HL-60 (cell line): ENCODE measurements around the gene HTR2C.
"Not testable (repeated sequence)": the region's sequence is repeated elsewhere in the genome, so short reads cannot be mapped to it uniquely, and the experiment has no call there.

ENCODE experiments used
- DNase-seq, 2 experiments: peaks; one replicate each; pipeline ENCODE4 v3.0.0-alpha.2; 2010 to 2020; ENCODE audit warnings: low read depth in 1 of 2, low spot score in 1 of 2
- H3K27ac ChIP-seq: fragments of 250-450 bp; sonication (Bioruptor Pico); replicated peaks from 2 replicates; pipeline ENCODE4 v1.5.1; 2020; ENCODE audit warnings: mild to moderate bottlenecking, moderate library complexity
- H3K27me3 ChIP-seq: fragments of 250-450 bp; sonication (Bioruptor Pico); 2 replicates; pipeline ENCODE4 v1.5.1; 2021; ENCODE audit warnings: mild to moderate bottlenecking, moderate library complexity; ENCODE audit not compliant: insufficient read depth, poor library complexity, severe bottlenecking
- H3K4me3 ChIP-seq: replicated peaks from 2 replicates; pipeline ENCODE4 v1.5.1; 2011; ENCODE audit warnings: mild to moderate bottlenecking, control low read depth, low read length; ENCODE audit not compliant: insufficient read depth
- GABPA ChIP-seq: IDR thresholded peaks from 2 replicates; pipeline ENCODE4 v1.6.1; 2012; ENCODE audit warnings: low read depth
- POLR2AphosphoS5 ChIP-seq: IDR thresholded peaks from 2 replicates; pipeline ENCODE4 v1.6.1; 2012; ENCODE audit warnings: low read depth
- SPI1 ChIP-seq: IDR thresholded peaks from 2 replicates; pipeline ENCODE4 v1.6.1; 2012; ENCODE audit warnings: low read depth, mild to moderate bottlenecking, borderline replicate concordance
- TF ChIP-seq, protein P1 (sequence below): IDR thresholded peaks from one replicate; pipeline ENCODE4 v1.5.1; 2011; ENCODE audit warnings: low read length, control low read depth, inconsistent platforms; ENCODE audit not compliant: insufficient read depth
- TF ChIP-seq, protein P2 (sequence below): IDR thresholded peaks from 2 replicates; pipeline ENCODE4 v1.6.1; 2012; ENCODE audit warnings: low read depth; ENCODE audit not compliant: insufficient replicate concordance

The HTR2C gene

DNA sequence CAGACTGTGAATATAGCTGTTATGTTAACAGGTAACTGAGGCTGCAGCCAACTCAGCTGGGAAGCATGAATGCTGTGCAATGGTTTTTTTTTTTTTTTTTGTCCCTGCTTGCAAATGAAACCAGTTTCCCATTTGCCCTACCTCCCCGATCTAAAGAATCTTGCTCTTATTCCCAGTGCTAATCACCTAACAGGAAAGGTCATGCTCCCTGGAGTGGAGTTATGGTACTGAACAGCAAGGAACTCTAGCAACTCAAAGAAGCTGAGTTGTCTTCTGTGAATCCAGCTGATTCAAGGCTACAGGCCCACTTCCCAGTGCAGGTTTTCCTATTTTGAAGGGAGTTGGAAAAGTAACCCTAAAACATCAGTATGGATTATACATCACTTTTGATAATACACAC lies 52.1 kb downstream of the HTR2C start:
- Histone ChIP-seq H3K4me3 (no peak overlapping the region), H3K27me3 (no peaks in the 10 kb centered on the region), H3K27ac (no peak overlapping the region)
- no peak for TF ChIP-seq POLR2AphosphoS5
- TF ChIP-seq, protein P1, sequence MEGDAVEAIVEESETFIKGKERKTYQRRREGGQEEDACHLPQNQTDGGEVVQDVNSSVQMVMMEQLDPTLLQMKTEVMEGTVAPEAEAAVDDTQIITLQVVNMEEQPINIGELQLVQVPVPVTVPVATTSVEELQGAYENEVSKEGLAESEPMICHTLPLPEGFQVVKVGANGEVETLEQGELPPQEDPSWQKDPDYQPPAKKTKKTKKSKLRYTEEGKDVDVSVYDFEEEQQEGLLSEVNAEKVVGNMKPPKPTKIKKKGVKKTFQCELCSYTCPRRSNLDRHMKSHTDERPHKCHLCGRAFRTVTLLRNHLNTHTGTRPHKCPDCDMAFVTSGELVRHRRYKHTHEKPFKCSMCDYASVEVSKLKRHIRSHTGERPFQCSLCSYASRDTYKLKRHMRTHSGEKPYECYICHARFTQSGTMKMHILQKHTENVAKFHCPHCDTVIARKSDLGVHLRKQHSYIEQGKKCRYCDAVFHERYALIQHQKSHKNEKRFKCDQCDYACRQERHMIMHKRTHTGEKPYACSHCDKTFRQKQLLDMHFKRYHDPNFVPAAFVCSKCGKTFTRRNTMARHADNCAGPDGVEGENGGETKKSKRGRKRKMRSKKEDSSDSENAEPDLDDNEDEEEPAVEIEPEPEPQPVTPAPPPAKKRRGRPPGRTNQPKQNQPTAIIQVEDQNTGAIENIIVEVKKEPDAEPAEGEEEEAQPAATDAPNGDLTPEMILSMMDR, result no peak
- TF ChIP-seq SPI1, result no peak
- TF ChIP-seq, protein P2, sequence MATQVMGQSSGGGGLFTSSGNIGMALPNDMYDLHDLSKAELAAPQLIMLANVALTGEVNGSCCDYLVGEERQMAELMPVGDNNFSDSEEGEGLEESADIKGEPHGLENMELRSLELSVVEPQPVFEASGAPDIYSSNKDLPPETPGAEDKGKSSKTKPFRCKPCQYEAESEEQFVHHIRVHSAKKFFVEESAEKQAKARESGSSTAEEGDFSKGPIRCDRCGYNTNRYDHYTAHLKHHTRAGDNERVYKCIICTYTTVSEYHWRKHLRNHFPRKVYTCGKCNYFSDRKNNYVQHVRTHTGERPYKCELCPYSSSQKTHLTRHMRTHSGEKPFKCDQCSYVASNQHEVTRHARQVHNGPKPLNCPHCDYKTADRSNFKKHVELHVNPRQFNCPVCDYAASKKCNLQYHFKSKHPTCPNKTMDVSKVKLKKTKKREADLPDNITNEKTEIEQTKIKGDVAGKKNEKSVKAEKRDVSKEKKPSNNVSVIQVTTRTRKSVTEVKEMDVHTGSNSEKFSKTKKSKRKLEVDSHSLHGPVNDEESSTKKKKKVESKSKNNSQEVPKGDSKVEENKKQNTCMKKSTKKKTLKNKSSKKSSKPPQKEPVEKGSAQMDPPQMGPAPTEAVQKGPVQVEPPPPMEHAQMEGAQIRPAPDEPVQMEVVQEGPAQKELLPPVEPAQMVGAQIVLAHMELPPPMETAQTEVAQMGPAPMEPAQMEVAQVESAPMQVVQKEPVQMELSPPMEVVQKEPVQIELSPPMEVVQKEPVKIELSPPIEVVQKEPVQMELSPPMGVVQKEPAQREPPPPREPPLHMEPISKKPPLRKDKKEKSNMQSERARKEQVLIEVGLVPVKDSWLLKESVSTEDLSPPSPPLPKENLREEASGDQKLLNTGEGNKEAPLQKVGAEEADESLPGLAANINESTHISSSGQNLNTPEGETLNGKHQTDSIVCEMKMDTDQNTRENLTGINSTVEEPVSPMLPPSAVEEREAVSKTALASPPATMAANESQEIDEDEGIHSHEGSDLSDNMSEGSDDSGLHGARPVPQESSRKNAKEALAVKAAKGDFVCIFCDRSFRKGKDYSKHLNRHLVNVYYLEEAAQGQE, result no peak
- TF ChIP-seq GABPA, result no peak
- no peak for DNase-seq

DNA sequence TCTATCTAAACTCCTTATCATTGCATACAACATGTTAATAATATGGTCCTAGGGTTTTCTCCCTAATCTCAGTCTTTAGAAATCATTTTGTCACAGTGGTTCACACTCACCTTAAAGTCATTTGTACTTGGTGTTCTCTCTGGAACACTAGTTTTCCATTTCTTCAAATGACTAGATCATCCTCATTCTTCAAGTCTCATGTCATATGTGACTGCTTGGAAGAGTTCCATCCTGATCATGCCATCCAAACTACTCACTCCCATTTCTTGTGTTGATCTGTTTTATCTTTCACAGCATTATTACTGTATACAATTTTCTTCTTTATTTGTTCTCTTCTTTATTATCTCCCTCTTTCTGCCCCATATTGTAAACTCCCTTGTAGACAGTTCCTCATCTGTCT lies 66.5 kb downstream of the HTR2C start:
- TF ChIP-seq POLR2AphosphoS5 (no peak), SPI1 (no peak), GABPA (no peak)
- TF ChIP-seq, protein P2, result no peak
- TF ChIP-seq, protein P1, result no peak
- no peak overlapping the region for H3K27ac ChIP-seq
- DNase-seq, result no peak
- H3K27me3 ChIP-seq, result no peaks in the 10 kb centered on the region
- no peak overlapping the region for H3K4me3 ChIP-seq

DNA sequence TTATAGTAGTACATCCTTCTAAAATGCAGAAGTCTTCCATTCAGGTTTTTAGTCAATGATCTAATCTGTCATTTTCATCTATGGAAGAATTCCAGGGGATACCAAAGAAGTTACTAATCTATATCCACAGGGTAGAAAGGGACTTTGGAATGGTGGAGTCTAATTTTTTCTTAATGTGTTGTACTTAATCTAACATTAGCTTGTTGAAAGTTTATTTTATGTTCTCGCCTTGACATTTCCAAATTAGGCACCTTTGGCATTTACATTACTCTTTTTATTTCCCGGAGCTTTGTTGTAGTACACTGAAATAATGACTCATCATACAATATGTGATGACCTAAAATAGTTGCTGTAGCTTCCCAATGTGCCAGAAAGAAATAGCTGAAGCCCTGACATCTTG lies 91.5 kb downstream of the HTR2C start:
- H3K4me3 ChIP-seq, result no peak overlapping the region
- TF ChIP-seq SPI1 (no peak), GABPA (no peak), POLR2AphosphoS5 (no peak)
- TF ChIP-seq, protein P1, result no peak
- TF ChIP-seq, protein P2, result no peak
- peaks cover 3% of the 10 kb centered on the region for H3K27me3 ChIP-seq
- H3K27ac ChIP-seq, result no peak overlapping the region
- no peak for DNase-seq

DNA sequence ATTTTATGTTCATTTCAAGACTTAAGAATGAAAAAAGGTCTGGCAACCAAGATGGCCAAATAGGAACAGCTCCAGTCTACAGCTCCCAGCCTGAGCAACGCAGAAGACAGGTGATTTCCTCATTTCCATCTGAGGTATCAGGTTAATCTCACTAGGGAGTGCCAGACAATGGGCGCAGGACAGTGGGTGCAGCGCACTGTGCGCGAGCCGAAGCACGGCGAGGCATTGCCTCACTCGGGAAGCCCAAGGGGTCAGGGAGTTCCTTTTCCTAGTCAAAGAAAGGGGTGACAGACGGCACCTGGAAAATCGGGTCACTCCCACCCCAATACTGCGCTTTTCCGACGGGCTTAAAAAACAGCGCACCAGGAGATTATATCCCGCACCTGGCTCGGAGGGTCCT lies 116.6 kb downstream of the HTR2C start:
- H3K27me3 ChIP-seq, H3K4me3 ChIP-seq, DNase-seq, H3K27ac ChIP-seq: not testable (repeated sequence)
